GM18507 (cell line): ENCODE data around the gene POLR3E.

Experiments
- DNase-seq: peaks from one replicate; pipeline ENCODE4 v3.0.0; 2011; ENCODE audit warnings: low read depth; ENCODE audit not compliant: insufficient read length; ENCODE audit errors: extremely low spot score
- FAIRE-seq: peaks from 2 replicates; lab custom pipeline; 2011; peaks lifted over from hg19 to GRCh38; lab: Jason Lieb, UNC

The POLR3E gene

DNA sequence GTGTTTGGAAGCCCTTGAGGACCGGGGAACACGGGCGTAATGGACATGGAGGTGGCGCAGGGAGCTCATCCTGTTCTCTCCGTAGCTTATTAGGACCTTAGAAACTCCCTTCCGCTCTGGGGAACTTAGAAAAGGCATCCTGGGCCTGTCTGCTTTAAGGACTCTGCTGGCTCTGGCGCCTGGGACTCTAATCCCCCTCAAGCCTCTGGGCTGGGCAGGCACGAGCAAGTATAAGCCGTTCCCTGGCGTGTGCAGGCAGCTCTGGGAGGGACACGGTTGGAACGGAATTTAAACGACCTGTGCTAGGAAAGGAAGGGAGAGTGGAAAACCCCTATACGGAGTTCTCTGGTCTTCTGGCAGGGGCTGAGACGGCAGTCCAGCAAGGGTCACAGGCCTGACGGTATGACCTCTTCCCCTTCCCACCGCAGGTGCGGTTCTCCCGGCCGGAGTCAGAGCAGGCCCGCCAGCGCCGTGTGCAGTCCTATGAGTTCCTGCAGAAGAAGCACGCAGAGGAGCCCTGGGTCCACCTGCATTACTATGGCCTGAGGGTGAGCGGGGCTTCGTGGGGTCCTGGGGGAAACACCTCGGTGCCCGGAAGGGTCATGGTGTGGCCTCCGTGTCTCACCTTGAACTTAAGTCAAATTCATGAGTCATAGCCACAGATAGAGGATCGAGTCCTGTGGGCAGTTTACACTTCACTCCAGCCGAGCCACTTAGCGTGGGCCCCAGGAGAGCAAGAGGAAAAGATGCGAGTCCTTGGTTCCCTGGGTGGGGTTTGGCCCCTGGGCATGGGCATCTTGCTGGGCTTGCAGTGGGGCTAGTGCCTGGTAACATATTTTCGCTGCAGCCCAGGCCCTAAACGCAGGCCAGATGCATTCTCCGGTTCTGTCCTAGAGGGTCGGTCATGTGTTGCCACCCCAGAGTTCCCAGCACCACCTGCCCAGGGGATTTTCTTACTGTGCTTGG, 17.7 kb downstream of the POLR3E start:
- FAIRE-seq (no peak), DNase-seq (no peak)

DNA sequence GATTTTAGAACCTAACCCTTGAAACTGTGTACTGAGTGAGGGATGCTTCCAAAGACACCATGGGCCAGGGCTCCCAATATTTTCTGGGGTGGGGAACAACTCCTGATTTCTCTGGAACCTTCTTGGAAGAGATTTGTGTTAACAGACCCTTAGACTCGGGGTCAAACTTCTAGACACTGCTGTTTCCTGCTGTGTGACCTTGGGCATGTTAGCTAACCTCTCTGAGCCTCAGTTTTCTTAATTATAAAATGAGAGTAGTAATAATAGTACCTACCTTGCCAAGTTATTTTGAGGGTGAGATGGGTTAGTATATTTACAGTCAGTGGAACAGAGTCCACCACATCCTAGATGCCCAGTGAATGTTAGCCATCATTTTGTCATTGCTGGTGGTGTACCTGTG, 18.8 kb downstream of the POLR3E start:
- FAIRE-seq: no peak
- DNase-seq: no peak

DNA sequence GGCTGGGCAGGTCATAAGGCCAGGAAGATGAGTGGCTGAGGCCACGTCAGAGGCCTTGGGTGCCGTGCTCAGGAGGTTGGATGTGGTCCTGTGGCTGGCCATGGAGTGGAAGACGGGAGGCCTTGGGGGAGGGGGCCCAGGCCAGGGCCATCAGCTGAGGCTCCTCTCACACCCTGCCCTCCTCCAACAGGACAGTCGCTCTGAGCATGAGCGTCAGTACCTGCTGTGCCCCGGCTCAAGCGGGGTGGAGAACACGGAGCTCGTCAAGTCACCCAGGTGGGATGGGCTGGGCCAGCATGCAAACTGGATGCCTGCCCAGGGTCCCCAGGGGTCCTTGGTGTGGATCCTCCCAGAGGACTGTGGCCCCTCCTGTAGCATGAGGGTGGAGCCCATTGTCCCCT, 19.2 kb downstream of the POLR3E start:
- DNase-seq (no peak), FAIRE-seq (no peak)

DNA sequence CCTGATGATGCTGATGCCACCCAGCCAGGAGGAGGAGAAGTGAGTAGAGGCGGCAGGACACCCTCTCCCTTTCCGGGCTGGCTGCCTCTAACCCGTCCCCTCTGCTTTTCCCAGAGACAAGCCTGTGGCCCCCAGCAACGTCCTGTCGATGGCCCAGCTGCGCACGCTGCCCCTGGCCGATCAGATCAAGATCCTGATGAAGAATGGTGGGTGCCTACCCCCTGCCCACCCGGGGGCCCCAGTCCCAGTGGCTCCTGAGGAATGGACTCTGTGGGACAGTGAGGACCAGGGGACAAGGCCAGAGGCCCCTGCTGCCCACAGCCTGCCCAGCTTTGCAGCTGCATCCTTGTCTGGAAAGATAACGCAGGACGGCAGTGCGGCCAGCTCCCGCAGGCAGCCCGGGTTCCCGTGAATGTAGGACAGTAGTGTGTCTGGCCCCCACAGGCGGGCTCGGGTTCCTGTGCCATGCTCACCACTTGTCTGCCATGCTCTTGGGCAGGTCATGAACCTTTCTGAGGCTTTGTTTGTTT, 19.9 kb downstream of the POLR3E start:
- no peak for DNase-seq
- no peak for FAIRE-seq

DNA sequence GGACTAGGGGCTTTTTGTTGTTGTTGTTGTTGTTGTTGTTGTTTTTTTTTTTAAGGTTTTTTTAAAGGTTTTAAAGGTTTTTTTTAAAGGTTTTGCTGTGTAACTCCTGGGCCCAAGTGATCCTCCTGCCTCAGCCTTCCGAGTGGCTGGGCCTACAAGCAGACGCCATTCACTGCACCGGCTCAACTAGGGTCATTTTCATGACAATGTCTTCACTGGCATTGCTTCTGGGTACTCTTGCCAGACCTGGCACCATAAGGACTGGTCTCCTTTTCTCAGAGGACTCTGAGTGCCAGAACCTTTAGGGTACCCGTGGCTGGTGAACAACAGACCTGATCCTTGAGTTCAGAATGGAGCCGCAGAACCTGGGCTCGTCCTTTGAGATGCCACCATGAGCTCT, 20.4 kb downstream of the POLR3E start:
- no peak for DNase-seq
- FAIRE-seq: no peak

DNA sequence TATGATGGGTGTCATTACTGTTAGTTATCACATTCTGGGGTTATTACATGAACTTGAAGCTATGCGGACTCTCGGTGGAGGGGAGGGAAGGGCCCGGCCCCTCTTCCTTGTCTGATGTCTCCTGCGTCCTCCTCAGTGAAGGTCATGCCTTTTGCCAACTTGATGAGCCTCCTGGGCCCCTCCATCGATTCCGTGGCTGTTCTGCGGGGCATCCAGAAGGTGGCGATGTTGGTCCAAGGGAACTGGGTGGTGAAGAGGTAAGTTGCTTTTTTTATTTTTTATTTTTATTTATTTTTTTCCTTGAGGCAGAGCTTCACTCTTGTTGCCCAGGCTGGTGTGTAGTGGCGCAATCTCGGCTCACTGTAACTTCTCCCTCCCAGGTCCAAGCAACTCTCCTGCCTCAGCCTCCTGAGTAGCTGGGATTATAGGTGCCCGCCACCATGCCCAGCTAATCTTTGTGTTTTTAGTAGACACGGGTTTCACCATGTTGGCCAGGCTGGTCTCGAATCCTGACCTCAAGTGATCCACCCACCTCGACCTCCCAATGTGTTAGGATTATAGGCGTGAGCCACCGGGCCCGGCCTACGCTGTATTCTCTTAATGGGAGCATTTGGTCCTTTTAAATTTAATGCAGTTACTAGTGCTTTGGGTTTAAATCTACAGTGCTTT, 21.6 kb downstream of the POLR3E start:
- FAIRE-seq (no peak), DNase-seq (no peak)

DNA sequence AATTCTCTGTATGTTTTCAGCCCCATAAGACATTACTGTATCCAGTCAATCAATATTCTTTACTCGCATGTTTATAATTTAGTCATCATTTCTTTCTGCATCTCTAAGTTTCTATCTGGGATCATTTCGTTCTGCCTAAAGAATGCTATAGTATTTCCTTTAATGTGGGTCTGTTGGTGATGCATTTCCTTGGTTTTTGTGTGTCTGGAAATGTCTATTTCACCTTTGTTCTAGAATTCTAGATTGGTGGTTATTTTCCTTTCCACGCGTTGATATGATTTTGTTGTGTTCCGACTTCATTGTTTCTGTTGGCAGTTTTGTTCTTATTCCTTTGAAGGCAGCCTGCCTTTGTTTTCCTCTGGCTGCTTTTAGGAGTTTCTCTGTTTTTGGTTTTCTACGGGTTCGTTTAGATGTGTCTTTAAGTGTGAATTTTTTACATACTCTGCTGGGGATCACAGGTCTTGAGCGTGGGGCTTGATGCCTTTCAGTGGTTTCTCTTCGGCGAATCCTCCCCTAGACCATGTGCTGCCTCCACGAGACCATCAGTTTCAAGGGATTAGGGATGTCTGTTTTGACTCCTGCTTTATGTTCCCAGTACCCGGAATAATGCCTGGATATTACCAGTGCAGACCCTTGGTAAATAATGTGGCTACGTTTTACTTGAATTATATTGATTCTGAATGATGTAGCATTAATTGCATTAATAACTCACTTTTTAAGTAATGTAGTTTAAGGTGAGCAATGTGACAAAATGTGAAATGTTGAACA, 23.5 kb downstream of the POLR3E start:
- FAIRE-seq (no peak), DNase-seq (no peak)

DNA sequence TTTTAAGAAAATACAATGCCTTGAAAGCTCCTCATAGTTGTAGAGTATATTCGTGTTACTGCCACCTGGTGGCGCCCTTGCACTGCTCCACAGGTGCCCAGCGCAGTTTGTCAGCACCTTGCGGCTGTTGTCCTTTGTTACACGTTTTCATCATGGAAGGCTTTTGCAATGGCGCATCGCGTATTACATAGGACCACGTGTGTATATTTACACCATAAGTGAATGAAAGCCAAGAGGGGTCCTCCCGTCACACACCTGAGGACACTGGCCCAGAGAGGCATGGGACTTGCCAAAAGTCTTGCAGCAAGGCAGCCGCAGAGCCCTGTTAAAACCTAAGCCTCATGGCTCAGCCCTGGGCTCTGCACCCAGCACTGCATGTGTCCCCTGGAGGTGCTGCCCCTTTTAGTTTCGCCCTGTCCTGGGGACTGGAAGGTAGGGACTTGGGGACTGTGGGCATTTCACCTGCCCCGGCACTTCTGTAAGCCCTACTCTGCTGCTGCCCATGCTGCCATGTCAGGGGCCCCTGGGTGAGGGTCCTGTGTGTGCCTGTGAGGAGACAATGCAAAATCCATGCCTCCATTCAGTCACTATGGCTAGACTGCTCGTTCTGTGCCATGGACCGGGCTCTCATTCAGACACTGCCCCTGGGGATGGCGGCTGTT, 24.3 kb downstream of the POLR3E start:
- FAIRE-seq (peak; percentile 84), DNase-seq (peak; percentile 40)

DNA sequence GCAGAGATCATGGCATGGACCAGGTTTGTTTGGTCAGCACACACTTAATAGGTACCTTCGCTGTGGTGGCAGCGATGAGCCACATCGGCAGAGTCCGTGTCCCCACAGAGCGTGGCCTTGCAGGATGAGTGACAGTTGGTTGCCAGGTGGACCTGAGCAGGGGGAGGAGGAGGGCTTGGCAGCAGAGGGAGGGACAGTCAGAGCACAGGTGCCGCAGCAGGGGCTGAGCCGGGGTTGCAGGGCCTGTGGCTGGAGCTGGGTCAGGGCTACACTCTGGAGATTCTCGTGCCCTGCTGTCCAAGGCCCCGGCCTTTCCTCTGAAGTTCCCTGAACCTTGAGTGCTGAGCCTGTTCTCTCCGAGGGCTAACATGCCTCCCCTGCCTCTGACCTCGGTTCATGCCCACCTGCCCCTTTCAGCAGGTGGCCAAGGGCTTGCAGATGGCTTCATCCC, 24.8 kb downstream of the POLR3E start:
- DNase-seq: no peak
- FAIRE-seq: no peak

DNA sequence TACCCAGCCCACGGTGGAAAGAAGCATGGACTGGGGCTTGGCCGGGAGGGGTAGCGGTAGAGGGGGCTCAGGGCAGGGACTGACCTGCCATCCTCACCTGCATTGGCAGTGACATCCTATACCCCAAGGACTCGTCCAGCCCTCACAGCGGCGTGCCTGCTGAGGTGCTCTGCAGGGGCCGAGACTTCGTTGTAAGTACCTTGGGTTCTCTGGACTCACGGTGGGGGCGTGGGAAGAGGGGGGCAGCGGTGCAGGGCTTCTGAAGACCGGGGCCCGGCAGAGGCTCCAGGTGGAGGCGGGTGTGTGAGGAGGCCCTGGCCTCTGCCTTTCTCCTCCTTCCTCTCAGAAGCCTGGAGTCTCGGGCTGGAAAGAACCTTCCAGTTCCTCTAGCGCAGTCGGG, 25.5 kb downstream of the POLR3E start:
- no peak for FAIRE-seq
- DNase-seq: no peak

DNA sequence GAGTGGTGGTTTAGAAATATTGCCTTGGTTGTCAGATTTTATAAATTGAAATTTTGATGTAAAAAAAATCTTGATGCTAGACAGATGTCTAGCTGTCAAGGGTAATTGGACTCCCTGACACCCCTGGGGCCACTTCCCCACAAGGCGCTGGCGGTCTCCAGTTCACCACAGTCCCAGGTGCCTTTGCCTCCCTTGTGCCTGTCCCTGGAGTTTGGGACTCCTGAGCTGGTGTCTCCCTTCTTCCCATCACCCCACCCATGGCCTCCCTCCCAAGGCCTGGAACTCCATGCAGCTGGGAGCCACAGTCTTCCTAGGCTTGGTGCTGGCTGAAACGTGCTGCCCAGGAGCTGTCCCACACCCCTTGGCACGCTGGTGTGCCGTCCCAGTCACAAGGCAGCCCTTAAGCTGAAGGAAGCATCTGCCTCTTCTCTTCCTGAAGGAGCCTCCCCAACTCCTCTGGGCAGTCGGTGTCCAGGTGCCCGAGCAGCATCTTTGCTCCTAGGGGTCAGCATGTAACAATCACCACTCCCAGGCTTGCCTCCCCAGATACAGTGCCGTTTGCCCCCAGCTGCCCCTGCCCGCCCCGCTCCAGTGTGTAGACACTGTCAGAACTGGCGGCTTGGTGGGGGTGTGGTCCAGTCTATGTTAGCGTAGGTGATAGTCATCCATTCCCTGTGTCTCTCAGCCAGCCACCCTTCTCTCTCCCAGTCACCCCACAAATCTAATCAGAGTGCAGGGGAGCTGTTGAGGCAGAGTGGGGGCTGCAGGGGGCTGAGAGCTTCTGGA, 26.2 kb downstream of the POLR3E start:
- no peak for DNase-seq
- FAIRE-seq: no peak

DNA sequence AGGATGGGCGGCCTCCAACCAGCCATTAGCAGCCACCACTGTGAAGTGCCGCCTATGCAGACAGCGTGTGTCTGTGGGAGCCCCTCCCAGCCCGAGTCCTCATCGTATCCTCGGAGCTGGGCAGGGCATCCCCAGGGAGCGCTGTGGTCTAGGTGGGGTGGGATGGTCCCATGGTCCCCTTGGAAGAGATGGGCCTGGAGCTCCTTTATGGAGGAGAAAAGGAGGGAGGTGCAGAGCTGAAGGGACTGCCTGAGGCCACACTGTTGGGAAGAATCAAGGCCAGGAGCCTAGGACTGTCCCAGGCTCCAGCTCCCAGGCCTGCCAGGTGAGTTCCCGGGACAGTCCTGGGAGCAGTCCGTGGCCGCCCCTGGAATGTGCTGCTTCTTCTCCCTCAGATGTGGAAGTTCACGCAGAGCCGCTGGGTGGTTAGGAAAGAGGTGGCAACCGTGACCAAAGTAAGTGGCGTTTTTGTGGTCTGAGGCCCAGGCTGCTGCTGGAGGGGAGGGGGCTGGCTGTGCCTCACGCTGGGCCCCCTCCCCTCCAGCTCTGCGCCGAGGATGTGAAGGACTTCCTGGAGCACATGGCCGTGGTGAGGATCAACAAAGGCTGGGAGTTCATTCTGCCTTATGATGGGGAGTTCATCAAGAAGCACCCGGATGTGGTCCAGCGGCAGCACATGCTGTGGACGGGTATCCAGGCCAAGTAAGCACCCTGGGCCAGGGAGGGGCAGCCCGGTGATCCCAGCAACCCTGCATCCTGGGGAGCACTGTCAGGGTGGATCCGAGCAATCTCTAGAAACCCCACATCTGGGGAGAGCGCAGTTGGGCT, 27.0 kb downstream of the POLR3E start:
- FAIRE-seq (no peak), DNase-seq (no peak)

DNA sequence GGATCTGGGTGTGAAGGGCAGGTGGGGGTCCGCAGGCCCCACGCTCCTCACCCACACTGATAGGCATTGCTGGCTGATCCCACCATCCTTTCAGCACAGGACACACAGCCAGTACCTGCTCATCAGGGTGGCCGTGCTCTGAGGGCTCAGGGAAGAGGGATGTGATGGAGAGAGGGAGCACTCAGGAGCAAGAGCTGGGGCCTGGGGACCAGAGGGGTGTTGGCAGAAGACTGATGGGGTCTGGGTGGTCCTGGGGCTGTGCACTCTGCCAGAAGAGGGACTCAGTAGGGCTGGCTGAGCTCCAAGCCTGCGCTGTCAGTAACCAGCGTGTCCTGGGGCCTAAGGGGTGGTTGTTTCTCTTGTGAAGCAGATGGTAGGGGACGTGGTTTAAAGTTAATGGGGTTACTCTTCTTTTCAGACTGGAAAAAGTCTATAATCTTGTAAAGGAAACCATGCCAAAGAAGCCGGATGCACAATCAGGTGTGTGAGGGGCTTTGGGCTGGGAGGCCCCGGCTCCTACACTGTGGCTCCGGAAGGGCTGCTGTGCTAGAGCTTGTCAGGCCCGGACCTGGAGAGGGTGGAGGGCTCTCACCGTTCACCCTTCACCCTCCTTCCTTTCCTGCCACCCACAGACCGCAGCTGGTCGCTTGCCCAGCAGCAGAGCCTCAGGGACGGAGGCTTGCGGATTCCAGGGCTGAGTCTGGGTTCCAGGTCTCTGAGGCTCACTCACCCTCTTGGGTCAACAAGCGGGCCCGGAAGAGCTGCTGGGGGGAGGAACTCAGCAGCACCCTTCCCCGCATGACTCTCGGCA, 27.8 kb downstream of the POLR3E start:
- DNase-seq (no peak), FAIRE-seq (no peak)

DNA sequence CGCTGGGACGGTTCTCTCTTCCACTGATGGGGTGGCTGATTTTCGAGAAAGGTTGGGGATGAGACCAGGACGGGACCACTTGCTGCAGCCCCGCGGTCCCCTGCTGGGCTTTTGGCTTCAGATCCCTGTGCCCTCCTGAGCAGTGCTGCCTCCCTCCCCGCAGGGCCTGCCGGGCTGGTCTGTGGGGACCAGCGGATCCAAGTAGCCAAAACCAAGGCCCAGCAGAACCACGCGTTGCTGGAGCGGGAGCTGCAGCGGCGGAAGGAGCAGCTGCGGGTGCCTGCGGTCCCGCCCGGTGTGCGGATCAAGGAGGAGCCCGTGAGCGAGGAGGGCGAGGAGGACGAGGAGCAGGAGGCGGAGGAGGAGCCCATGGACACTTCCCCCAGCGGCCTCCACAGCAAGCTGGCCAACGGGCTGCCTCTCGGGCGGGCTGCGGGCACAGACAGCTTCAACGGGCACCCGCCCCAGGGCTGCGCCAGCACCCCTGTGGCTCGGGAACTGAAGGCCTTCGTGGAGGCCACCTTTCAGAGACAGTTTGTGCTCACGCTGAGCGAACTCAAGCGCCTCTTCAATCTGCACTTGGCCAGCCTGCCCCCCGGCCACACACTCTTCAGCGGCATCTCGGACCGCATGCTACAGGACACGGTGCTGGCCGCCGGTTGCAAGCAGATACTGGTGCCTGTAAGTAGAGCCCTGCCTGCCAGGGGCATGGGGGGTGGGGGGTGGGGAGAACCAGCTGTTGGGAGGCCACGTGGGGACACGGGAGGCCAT, 28.6 kb downstream of the POLR3E start:
- no peak for DNase-seq
- no peak for FAIRE-seq

DNA sequence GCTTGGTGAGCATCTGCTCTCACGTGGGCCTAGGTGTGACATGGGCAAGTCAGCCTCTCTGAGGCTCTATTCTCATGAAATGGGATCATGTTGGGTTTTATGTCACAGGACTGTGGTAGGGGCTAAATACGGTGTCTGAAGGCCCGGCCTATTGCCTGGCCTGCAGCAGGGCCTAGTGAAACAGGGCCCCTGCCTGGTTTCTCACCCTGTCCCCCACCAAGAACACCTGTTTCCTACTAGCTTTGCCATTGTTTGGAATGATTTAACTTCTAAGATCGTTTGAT, 29.1 kb downstream of the POLR3E start:
- FAIRE-seq: no peak
- no peak for DNase-seq

DNA sequence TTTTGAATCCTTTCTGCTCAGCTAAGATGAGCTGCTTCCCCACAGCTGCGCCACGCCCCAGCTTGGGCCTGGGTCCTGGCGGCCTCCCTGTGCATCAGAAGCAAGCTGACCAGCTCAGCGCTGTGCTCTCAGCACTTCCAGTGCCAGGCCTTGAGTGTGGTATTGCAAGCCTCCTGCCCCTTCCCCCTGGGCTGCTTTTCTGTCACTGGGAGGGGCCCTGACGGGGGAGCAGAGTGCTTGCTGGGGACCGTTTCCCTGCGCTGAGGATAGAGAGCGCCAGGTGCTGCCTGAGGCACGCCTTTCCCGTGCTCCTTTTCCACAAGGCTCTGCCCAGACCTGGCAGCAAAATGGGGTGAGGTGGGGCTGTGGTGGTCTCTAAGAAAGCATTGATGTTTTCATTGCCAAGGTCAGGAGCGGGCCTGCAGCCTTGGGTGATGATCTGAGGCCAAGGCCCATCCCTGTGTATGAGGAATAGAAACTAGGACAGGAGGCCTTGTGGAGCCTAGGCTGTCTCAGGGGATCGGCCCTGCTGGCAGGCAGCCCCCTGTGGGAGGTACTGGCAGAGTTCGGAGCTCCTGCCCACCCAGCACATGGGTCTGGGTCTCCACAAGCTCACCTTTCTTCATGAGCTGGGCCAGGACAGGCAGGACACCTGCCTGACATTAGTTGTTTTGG, 29.7 kb downstream of the POLR3E start:
- DNase-seq: no peak
- FAIRE-seq: no peak
